Liver (tissue), 9 donors: Measurements from ENCODE around the gene EGF. TPM values are rescaled to one million over a fixed set of nuclear protein-coding genes. Genes with fewer than 3 reads are reported as not detected.

Source experiments
- DNase-seq: peaks from one replicate; pipeline ENCODE4 v3.0.0-alpha.2; 2017; ENCODE audit warnings: low spot score
- H3K27ac ChIP-seq, 2 donors: one replicate each; pipeline ENCODE4 v1.7.0; 2013; ENCODE audit warnings: inconsistent platforms in 2 of 2, low read length in 2 of 2, control low read depth in 1 of 2, low read depth in 1 of 2, mild to moderate bottlenecking in 1 of 2
- H3K27me3 ChIP-seq, 4 donors: one replicate each; pipeline versions ENCODE4 v1.6.1 to v1.7.0; 2013; ENCODE audit warnings: low read length in 3 of 4, inconsistent platforms in 1 of 4, mild to moderate bottlenecking in 1 of 4, moderate library complexity in 1 of 4; ENCODE audit not compliant: control insufficient read depth in 4 of 4, insufficient read depth in 4 of 4
- H3K36me3 ChIP-seq, 4 donors: one replicate each; pipeline versions ENCODE4 v1.6.1 to v1.7.0; 2013; ENCODE audit warnings: low read length in 3 of 4, mild to moderate bottlenecking in 3 of 4, low read depth in 1 of 4, moderate library complexity in 1 of 4; ENCODE audit not compliant: control insufficient read depth in 4 of 4, insufficient read depth in 3 of 4
- H3K4me1 ChIP-seq, 4 donors: one replicate each; pipeline versions ENCODE4 v1.6.1 to v1.7.0; 2013; ENCODE audit warnings: low read length in 3 of 4, mild to moderate bottlenecking in 3 of 4, moderate library complexity in 1 of 4; ENCODE audit not compliant: control insufficient read depth in 4 of 4, insufficient read depth in 4 of 4
- H3K4me3 ChIP-seq, 3 donors: one replicate each; pipeline versions ENCODE4 v1.6.1 to v1.7.0; 2013; ENCODE audit warnings: low read length in 3 of 3, control low read depth in 1 of 3, low read depth in 1 of 3, mild to moderate bottlenecking in 1 of 3
- H3K9ac ChIP-seq, 2 donors: one replicate each; pipeline ENCODE4 v1.7.0; 2013; ENCODE audit warnings: low read length in 2 of 2, mild to moderate bottlenecking in 2 of 2, moderate library complexity in 2 of 2, control low read depth in 1 of 2, low read depth in 1 of 2
- H3K9me3 ChIP-seq, 4 donors: one replicate each; pipeline versions ENCODE4 v1.6.1 to v1.7.0; 2013; ENCODE audit warnings: low read length in 3 of 4; ENCODE audit not compliant: control insufficient read depth in 4 of 4
- ATF3 ChIP-seq: IDR thresholded peaks from 2 replicates; pipeline ENCODE4 v1.6.1; 2016; ENCODE audit warnings: antibody characterized with exemption
- CTCF ChIP-seq: fragments of 150-350 bp; IDR thresholded peaks from 2 replicates; pipeline ENCODE4 v1.5.1; 2017; ENCODE audit warnings: improper control_type of control experiment, low read depth, low read length; ENCODE audit not compliant: missing input control
- EGR1 ChIP-seq, 2 donors: IDR thresholded peaks; 2 replicates each; pipeline ENCODE4 v1.6.1; 2016 to 2018; ENCODE audit warnings: antibody characterized with exemption in 2 of 2, low read depth in 2 of 2
- FOXA1 ChIP-seq: IDR thresholded peaks from 2 replicates; pipeline ENCODE4 v1.6.1; 2016; ENCODE audit warnings: antibody characterized with exemption
- FOXA2 ChIP-seq: IDR thresholded peaks from 2 replicates; pipeline ENCODE4 v1.6.1; 2016; ENCODE audit warnings: antibody characterized with exemption
- GABPA ChIP-seq, 2 donors: IDR thresholded peaks in 1 of 2; conservative IDR thresholded peaks in 1 of 2; 2 replicates each; pipeline ENCODE4 v1.6.1; 2016; ENCODE audit warnings: antibody characterized with exemption in 2 of 2, mild to moderate bottlenecking in 1 of 2, moderate library complexity in 1 of 2
- HNF4A ChIP-seq, 2 donors: conservative IDR thresholded peaks; 2 replicates each; pipeline ENCODE4 v1.6.1; 2016; ENCODE audit warnings: antibody characterized with exemption in 2 of 2, mild to moderate bottlenecking in 2 of 2
- HNF4G ChIP-seq: IDR thresholded peaks from 2 replicates; pipeline ENCODE4 v1.6.1; 2016; ENCODE audit warnings: antibody characterized with exemption
- JUND ChIP-seq, 2 donors: IDR thresholded peaks; 2 replicates each; pipeline ENCODE4 v1.6.1; 2016; ENCODE audit warnings: antibody characterized with exemption in 2 of 2
- NR2F2 ChIP-seq: IDR thresholded peaks from 2 replicates; pipeline ENCODE4 v1.6.1; 2016; ENCODE audit warnings: antibody characterized with exemption
- RAD21 ChIP-seq, 2 donors: IDR thresholded peaks; 2 replicates each; pipeline ENCODE4 v1.6.1; 2016; ENCODE audit warnings: antibody characterized with exemption in 2 of 2, mild to moderate bottlenecking in 2 of 2
- RXRA ChIP-seq, 2 donors: IDR thresholded peaks; 2 replicates each; pipeline ENCODE4 v1.6.1; 2017 to 2018; ENCODE audit warnings: antibody characterized with exemption in 2 of 2, mild to moderate bottlenecking in 1 of 2
- SP1 ChIP-seq: IDR thresholded peaks from 2 replicates; pipeline ENCODE4 v1.6.1; 2018; ENCODE audit warnings: antibody characterized with exemption, mild to moderate bottlenecking
- TAF1 ChIP-seq: conservative IDR thresholded peaks from 2 replicates; pipeline ENCODE4 v1.6.1; 2016; ENCODE audit warnings: antibody characterized with exemption, mild to moderate bottlenecking
- YY1 ChIP-seq: IDR thresholded peaks from 2 replicates; pipeline ENCODE4 v1.6.1; 2016; ENCODE audit warnings: antibody characterized with exemption, mild to moderate bottlenecking
- WGBS: extraction: QIAGEN DNeasy Blood & Tissue Kit; methylation state at CpG from one replicate; pipeline ENCODE4 v1.1.7; 2013; 5-methylcytosine and 5-hydroxymethylcytosine counted together
- polyA plus RNA-seq, 2 donors: library from polyadenylated mRNA; stranded (reverse) in 1 of 2; unstranded in 1 of 2; fragments of 200-250 nt in 1 of 2; fragments of >200 nt in 1 of 2; fragmentation: Nextera tagmentation in 1 of 2; extraction: Ambion mirVana in 1 of 2; gene quantifications; one replicate each; pipeline versions ENCODE4 v1.2.1 to v1.2.3, GENCODE V29; 2013 to 2015
- total RNA-seq, 2 donors: library from RNA; depleted of rRNA; stranded (reverse); fragments of >200 nt; gene quantifications; one replicate each; pipeline ENCODE4 v1.2.3, GENCODE V29; 2014
- TF ChIP-seq, protein P1 (sequence below): IDR thresholded peaks from 2 replicates; pipeline ENCODE4 v1.6.1; 2016; ENCODE audit warnings: antibody characterized with exemption
- TF ChIP-seq, protein P2 (sequence below): IDR thresholded peaks from 2 replicates; pipeline ENCODE4 v1.6.1; 2016; ENCODE audit warnings: antibody characterized with exemption
- TF ChIP-seq, protein P3 (sequence below): IDR thresholded peaks from 2 replicates; pipeline ENCODE4 v1.6.1; 2016; ENCODE audit warnings: antibody characterized with exemption, mild to moderate bottlenecking
- donor health status: healthy.
- donor health status: healthy.
- donor health status: healthy.
- donor health status: healthy.
- donor health status: healthy.

The EGF gene
- total and polyA plus RNA-seq, 4 donors = 0.65 TPM; not detected in 3

GRCh38 chr4:109878355-109878754 is 34.3 kb upstream of the EGF start:
- H3K4me1 ChIP-seq = no peaks in the 10 kb centered on the region
- no peak overlapping the region for H3K27ac ChIP-seq

GRCh38 chr4:109879081-109879480 is 33.6 kb upstream of the EGF start:
- Histone ChIP-seq H3K9ac (no peak overlapping the region), H3K36me3 (no peaks in the 10 kb centered on the region), H3K4me3 (no peak overlapping the region), H3K27ac (no peak overlapping the region), H3K9me3 (no peaks in the 10 kb centered on the region), H3K27me3 (no peaks in the 10 kb centered on the region), H3K4me1 (no peaks in the 10 kb centered on the region)
- DNase-seq = no peak
- WGBS = 68% methylated on average over 12 of the region's 12 CpGs
- TF ChIP-seq, protein P1, sequence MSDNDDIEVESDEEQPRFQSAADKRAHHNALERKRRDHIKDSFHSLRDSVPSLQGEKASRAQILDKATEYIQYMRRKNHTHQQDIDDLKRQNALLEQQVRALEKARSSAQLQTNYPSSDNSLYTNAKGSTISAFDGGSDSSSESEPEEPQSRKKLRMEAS = no peak
- TF ChIP-seq NR2F2 (no peak), ATF3 (no peak), FOXA2 (no peak), GABPA (IDR thresholded peaks at IDR 0.05 in 1 of 2, conservative IDR thresholded peaks at IDR 0.05 in 1 of 2) (no peak), FOXA1 (no peak), YY1 (no peak), RXRA (IDR thresholded peaks at IDR 0.05) (no peak), JUND (IDR thresholded peaks at IDR 0.05) (no peak), TAF1 (no peak), CTCF (no peak), EGR1 (IDR thresholded peaks at IDR 0.05; ENCODE audit: low read depth in 2 of 2) (no peak), HNF4A (conservative IDR thresholded peaks at IDR 0.05) (no peak), RAD21 (IDR thresholded peaks at IDR 0.05) (no peak)
- TF ChIP-seq, protein P2, sequence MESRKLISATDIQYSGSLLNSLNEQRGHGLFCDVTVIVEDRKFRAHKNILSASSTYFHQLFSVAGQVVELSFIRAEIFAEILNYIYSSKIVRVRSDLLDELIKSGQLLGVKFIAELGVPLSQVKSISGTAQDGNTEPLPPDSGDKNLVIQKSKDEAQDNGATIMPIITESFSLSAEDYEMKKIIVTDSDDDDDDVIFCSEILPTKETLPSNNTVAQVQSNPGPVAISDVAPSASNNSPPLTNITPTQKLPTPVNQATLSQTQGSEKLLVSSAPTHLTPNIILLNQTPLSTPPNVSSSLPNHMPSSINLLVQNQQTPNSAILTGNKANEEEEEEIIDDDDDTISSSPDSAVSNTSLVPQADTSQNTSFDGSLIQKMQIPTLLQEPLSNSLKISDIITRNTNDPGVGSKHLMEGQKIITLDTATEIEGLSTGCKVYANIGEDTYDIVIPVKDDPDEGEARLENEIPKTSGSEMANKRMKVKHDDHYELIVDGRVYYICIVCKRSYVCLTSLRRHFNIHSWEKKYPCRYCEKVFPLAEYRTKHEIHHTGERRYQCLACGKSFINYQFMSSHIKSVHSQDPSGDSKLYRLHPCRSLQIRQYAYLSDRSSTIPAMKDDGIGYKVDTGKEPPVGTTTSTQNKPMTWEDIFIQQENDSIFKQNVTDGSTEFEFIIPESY = no peak

More at GRCh38 chr4:109878355-109878754, 34.3 kb upstream of the EGF start:
- DNase-seq = no peak
- H3K4me3 ChIP-seq = no peak overlapping the region
- H3K36me3 ChIP-seq = no peaks in the 10 kb centered on the region
- WGBS = 88% methylated on average over 2 of the region's 2 CpGs
- H3K9me3 ChIP-seq = no peaks in the 10 kb centered on the region
- H3K27me3 ChIP-seq = no peaks in the 10 kb centered on the region
- no peak overlapping the region for H3K9ac ChIP-seq
- TF ChIP-seq, protein P1 = no peak
- TF ChIP-seq SP1 (no peak), RAD21 (IDR thresholded peaks at IDR 0.05) (no peak), JUND (IDR thresholded peaks at IDR 0.05) (no peak), TAF1 (no peak), HNF4G (no peak), FOXA2 (no peak), YY1 (no peak), HNF4A (conservative IDR thresholded peaks at IDR 0.05) (no peak), CTCF (no peak)
- TF ChIP-seq, protein P3, sequence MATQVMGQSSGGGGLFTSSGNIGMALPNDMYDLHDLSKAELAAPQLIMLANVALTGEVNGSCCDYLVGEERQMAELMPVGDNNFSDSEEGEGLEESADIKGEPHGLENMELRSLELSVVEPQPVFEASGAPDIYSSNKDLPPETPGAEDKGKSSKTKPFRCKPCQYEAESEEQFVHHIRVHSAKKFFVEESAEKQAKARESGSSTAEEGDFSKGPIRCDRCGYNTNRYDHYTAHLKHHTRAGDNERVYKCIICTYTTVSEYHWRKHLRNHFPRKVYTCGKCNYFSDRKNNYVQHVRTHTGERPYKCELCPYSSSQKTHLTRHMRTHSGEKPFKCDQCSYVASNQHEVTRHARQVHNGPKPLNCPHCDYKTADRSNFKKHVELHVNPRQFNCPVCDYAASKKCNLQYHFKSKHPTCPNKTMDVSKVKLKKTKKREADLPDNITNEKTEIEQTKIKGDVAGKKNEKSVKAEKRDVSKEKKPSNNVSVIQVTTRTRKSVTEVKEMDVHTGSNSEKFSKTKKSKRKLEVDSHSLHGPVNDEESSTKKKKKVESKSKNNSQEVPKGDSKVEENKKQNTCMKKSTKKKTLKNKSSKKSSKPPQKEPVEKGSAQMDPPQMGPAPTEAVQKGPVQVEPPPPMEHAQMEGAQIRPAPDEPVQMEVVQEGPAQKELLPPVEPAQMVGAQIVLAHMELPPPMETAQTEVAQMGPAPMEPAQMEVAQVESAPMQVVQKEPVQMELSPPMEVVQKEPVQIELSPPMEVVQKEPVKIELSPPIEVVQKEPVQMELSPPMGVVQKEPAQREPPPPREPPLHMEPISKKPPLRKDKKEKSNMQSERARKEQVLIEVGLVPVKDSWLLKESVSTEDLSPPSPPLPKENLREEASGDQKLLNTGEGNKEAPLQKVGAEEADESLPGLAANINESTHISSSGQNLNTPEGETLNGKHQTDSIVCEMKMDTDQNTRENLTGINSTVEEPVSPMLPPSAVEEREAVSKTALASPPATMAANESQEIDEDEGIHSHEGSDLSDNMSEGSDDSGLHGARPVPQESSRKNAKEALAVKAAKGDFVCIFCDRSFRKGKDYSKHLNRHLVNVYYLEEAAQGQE = no peak
